ENCODE data around the gene MAP2K6.

Gene MAP2K6

DNA sequence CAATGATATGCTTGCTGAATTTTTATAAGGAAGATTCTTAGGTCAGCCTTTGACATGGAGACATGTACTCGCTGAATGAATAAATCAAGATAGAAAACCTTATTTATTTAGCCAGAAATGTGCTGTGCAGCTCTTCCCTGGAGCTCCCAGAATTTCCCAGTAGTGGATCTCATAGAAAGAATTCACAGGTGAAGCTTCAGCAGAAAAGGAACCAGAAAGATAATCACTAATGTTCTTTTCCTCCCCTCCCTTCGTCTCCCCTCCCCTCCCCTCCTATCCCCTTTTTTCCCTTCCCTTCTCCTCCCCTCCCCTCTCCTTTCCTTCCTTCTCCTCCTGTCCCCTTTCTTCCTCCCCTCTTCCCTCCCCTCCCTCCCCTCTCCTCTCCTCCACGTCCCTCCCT is 158.2 kb downstream of the MAP2K6 start:
- DNase-seq: no peak
- Histone ChIP-seq H3K4me3 (ENCODE audit: low read depth, low read length) (no peak overlapping the region), H3K9me3 (no peaks in the 10 kb centered on the region), H3K36me3 (no peaks in the 10 kb centered on the region), H3K4me1 (no peaks in the 10 kb centered on the region), H3K27me3 (peaks cover 8% of the 10 kb centered on the region; the same call in 1 of the 2 replicates)
- TF ChIP-seq, protein P1, sequence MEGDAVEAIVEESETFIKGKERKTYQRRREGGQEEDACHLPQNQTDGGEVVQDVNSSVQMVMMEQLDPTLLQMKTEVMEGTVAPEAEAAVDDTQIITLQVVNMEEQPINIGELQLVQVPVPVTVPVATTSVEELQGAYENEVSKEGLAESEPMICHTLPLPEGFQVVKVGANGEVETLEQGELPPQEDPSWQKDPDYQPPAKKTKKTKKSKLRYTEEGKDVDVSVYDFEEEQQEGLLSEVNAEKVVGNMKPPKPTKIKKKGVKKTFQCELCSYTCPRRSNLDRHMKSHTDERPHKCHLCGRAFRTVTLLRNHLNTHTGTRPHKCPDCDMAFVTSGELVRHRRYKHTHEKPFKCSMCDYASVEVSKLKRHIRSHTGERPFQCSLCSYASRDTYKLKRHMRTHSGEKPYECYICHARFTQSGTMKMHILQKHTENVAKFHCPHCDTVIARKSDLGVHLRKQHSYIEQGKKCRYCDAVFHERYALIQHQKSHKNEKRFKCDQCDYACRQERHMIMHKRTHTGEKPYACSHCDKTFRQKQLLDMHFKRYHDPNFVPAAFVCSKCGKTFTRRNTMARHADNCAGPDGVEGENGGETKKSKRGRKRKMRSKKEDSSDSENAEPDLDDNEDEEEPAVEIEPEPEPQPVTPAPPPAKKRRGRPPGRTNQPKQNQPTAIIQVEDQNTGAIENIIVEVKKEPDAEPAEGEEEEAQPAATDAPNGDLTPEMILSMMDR (IDR thresholded peaks at IDR 0.05; ENCODE audit: low read depth, low read length): no peak

DNA sequence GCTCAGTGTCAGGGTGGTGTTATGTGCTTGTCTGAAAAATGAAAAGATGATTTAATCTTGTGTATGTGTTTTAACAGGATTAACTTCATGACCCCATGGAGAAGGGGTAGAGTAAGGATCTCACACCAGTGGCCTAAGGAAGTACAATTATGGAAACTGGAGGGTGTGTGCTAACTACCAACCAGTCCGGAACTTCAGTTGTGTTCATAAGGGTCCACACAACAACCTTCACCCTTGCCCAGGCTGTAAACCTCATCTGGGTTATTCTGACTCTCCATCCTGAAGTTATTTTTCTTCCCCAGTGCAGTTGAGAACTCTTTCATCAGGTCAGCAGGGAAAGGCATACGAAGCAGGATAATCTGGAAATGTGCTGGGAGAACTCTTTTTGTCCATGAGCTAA is 158.9 kb downstream of the MAP2K6 start:
- Histone ChIP-seq H3K9me3 (no peaks in the 10 kb centered on the region), H3K4me1 (no peaks in the 10 kb centered on the region), H3K27me3 (peaks cover 8% of the 10 kb centered on the region; the same call in 1 of the 2 replicates), H3K36me3 (no peaks in the 10 kb centered on the region), H3K4me3 (ENCODE audit: low read depth, low read length) (no peak overlapping the region)
- TF ChIP-seq, protein P1 (IDR thresholded peaks at IDR 0.05; ENCODE audit: low read depth, low read length): no peak
- no peak for DNase-seq

DNA sequence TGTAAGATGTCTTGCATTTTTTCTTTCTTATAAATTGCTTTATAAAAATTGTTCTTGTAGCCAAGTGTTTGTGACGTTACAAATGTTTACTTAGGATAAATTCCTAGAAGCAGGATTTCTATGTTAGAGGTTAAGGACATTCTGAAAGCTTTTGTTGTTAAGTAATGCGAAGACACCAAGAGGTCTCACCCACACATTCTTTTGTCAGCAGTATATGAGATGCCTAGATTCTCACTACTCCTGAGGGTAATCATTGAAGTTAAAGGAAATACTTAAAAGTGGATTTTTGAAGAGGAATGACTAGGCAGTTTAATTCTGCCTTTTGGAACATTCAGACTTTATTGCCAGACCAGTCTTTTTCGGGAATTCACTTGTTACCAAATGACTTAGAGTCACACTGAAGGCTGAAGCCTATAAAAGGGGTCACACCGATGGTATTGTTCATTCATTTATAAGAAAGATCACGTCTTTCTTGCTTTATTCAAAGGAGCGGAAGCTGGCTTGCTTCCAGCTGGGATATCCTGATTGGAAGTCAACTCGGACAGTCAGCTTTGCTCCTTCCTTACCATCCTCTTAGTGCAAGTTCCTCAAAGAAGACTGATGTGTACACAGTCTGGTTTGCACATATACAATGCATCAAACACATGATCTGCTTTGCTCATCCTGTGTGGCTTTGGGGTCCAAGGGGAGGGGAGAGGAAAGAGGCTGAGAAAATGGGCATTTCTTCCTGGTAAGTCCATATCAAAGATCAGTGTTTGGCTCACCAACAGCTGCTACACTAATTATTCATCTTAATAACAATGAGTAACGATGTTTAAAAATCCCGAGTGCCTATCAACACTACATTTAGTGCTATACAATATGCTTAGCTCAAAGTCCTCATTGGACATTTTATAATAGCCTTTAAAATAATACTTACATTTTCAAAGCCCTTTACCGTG is 160.0 kb downstream of the MAP2K6 start:
- H3K36me3 ChIP-seq: no peaks in the 10 kb centered on the region
- no peak overlapping the region for H3K4me3 ChIP-seq (ENCODE audit: low read depth, low read length)
- TF ChIP-seq, protein P1 (IDR thresholded peaks at IDR 0.05; ENCODE audit: low read depth, low read length): no peak
- peaks cover 8% of the 10 kb centered on the region; the same call in 1 of the 2 replicates for H3K27me3 ChIP-seq
- H3K9me3 ChIP-seq: no peaks in the 10 kb centered on the region
- no peak for DNase-seq
- no peaks in the 10 kb centered on the region for H3K4me1 ChIP-seq

DNA sequence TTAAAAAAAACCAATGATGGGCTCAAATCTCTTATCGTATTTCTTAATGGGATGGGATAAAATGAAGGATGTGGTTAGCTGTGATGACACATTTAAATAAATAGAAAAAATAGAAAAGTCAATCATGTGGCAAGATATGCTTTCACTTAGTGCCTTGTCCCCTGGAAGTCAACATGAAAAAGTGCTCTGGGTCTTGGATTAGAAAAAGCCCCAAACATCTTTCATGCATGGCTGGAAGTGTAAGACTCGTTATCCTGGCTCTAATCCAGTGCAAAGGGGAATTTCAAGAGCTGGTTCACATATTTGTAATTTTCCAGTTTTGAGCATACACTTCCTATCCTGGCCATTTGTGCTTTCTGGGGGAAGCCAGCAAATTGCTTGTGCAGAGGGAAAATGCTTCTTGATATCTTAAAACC is 160.9 kb downstream of the MAP2K6 start:
- Histone ChIP-seq H3K27me3 (peaks cover 8% of the 10 kb centered on the region; the same call in 1 of the 2 replicates), H3K9me3 (no peaks in the 10 kb centered on the region), H3K4me3 (ENCODE audit: low read depth, low read length) (no peak overlapping the region), H3K36me3 (no peaks in the 10 kb centered on the region), H3K4me1 (no peaks in the 10 kb centered on the region)
- TF ChIP-seq, protein P1 (IDR thresholded peaks at IDR 0.05; ENCODE audit: low read depth, low read length): no peak
- DNase-seq: no peak

DNA sequence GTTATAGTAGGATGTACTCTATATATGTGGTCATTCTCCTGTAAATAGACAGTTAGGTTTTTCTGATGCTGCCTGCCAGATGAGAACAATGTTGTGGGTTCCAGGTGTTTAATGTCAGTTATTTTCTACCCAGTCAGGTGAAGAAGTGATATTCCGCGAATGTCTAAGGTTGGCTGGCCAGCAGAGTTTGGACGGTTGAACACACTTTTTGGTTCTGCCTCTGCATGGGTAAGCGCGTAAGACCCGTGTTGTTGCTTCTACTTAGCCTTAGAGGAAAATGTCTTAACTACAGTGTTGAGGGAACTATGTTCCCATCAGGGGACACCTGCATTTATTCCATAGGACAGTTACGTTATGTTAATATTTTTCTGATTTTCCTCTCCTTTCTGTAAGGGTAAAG is 162.6 kb downstream of the MAP2K6 start:
- TF ChIP-seq, protein P1 (IDR thresholded peaks at IDR 0.05; ENCODE audit: low read depth, low read length): no peak
- no peak overlapping the region for H3K4me3 ChIP-seq (ENCODE audit: low read depth, low read length)
- no peaks in the 10 kb centered on the region for H3K36me3 ChIP-seq
- H3K4me1 ChIP-seq: no peaks in the 10 kb centered on the region
- no peaks in the 10 kb centered on the region for H3K9me3 ChIP-seq
- no peak for DNase-seq
- H3K27me3 ChIP-seq: peaks cover 8% of the 10 kb centered on the region; the same call in 1 of the 2 replicates

DNA sequence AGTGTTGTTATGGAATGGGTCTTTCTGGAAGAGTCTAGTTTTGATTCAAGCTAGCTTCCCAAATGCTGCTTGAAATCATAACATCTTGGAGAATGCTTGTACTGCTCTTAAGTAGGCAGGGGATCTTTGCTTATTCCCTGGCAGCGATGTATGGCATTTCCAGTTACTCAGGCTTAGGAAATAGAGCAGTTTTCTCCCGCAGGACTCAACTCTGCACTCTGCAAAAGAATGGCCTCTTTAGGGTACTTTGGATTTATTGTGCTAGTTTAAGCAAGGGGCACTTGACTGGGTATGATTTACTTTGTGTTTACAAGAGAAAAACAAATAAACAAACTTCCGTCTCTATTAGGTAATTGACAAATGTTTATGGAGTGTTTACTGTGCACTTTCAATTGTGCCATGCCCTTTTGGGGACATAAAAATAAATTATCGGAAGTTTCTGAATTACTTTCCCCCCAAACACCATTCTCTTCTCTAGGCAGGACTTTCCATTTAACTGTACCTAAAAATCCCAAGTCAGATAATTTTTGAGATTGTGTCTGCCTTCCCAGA is 164.0 kb downstream of the MAP2K6 start:
- no peak for DNase-seq
- H3K27me3 ChIP-seq: peaks cover 8% of the 10 kb centered on the region
- no peaks in the 10 kb centered on the region for H3K4me1 ChIP-seq
- no peaks in the 10 kb centered on the region for H3K36me3 ChIP-seq
- TF ChIP-seq, protein P1 (IDR thresholded peaks at IDR 0.05; ENCODE audit: low read depth, low read length): no peak
- no peaks in the 10 kb centered on the region for H3K9me3 ChIP-seq
- no peak overlapping the region for H3K4me3 ChIP-seq (ENCODE audit: low read depth, low read length)
